MM.1S (cell line): ENCODE measurements around the gene FAHD2B.
"Not testable (repeated sequence)": the region's sequence is repeated elsewhere in the genome, so short reads cannot be mapped to it uniquely, and the experiment has no call there.

Experiments used
- CTCF ChIP-seq: fragments of 300-600 bp; sonication (generic); IDR thresholded peaks from 2 replicates; pipeline ENCODE4 v1.5.1; 2016; ENCODE audit warnings: antibody characterized with exemption, low read length, mixed read lengths
- EZH2phosphoT487 ChIP-seq: fragments of 300-600 bp; sonication (generic); IDR thresholded peaks from 2 replicates; pipeline ENCODE4 v1.6.1; 2018; ENCODE audit warnings: antibody characterized with exemption, low read length

GRCh38 chr2:97066030-97066429, 28.7 kb downstream of the FAHD2B start:
- TF ChIP-seq CTCF, EZH2phosphoT487: not testable (repeated sequence)
